Thyroid gland (tissue), 4 donors: ENCODE data around the gene SAPCD1.

Experiments
- POLR2A ChIP-seq, 2 donors: fragments of 450-650 bp; IDR thresholded peaks; one replicate each; pipeline ENCODE4 v1.6.1; 2017; ENCODE audit warnings: antibody characterized with exemption in 2 of 2, mild to moderate bottlenecking in 2 of 2, moderate library complexity in 1 of 2
- TF ChIP-seq, protein P1 (sequence below), 6 experiments: fragments of 200-600 bp in 3 of 6; fragments of 450-650 bp in 3 of 6; sonication (generic) in 3 of 6; IDR thresholded peaks; one replicate each; pipeline ENCODE4 v1.5.1; 2016 to 2019; ENCODE audit warnings: antibody characterized with exemption in 6 of 6, mild to moderate bottlenecking in 2 of 6, inconsistent platforms in 1 of 6, moderate library complexity in 1 of 6

DNA sequence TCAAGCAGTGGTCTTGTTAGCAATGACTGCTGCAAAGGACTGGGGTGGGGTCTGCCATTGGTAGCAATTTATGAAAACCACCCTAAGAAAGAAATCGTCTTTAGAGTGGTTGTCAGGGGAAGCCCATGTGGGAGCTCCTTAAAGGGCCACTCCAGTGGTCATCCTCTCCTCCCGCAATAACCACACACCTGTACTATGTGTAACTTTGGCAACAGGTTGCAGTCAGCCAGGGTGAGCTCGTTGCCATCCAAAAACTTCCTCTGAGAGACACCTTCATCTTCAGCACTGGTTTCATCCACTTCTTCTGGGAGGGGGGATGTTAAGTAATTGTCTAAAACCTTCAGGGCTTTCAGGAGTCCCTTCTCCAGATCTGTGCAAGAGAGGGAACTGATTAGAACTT, 30.4 kb upstream of the SAPCD1 start:
- TF ChIP-seq, protein P1, sequence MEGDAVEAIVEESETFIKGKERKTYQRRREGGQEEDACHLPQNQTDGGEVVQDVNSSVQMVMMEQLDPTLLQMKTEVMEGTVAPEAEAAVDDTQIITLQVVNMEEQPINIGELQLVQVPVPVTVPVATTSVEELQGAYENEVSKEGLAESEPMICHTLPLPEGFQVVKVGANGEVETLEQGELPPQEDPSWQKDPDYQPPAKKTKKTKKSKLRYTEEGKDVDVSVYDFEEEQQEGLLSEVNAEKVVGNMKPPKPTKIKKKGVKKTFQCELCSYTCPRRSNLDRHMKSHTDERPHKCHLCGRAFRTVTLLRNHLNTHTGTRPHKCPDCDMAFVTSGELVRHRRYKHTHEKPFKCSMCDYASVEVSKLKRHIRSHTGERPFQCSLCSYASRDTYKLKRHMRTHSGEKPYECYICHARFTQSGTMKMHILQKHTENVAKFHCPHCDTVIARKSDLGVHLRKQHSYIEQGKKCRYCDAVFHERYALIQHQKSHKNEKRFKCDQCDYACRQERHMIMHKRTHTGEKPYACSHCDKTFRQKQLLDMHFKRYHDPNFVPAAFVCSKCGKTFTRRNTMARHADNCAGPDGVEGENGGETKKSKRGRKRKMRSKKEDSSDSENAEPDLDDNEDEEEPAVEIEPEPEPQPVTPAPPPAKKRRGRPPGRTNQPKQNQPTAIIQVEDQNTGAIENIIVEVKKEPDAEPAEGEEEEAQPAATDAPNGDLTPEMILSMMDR (IDR thresholded peaks at IDR 0.05), result no peak
- TF ChIP-seq POLR2A (IDR thresholded peaks at IDR 0.05), result no peak
